Mesenchymal stem cell (in vitro differentiated cells and primary cell): Measurements from ENCODE around the gene PLCH2.

Experiments
- DNase-seq: peaks from one replicate; pipeline ENCODE4 v3.0.0-alpha.2; 2013
- H2AFZ ChIP-seq: one replicate; pipeline ENCODE4 v1.6.1; 2013; ENCODE audit warnings: low read depth, mild to moderate bottlenecking, control low read depth, inconsistent platforms, low read length, moderate library complexity
- H2AK5ac ChIP-seq: 2 replicates; pipeline ENCODE4 v1.6.1; 2013; ENCODE audit warnings: low read length, moderate library complexity, mild to moderate bottlenecking, inconsistent platforms; ENCODE audit not compliant: severe bottlenecking
- H2BK120ac ChIP-seq: one replicate; pipeline ENCODE4 v1.6.1; 2013; ENCODE audit warnings: low read depth, mild to moderate bottlenecking, inconsistent platforms, low read length, moderate library complexity
- H2BK12ac ChIP-seq, 2 experiments: one replicate each; pipeline ENCODE4 v1.6.1; 2013; ENCODE audit warnings: inconsistent platforms in 2 of 2, low read length in 2 of 2, mild to moderate bottlenecking in 2 of 2, moderate library complexity in 2 of 2, control low read depth in 1 of 2
- H2BK15ac ChIP-seq: one replicate; pipeline ENCODE4 v1.6.1; 2013; ENCODE audit warnings: mild to moderate bottlenecking, low read depth, inconsistent platforms; ENCODE audit not compliant: poor library complexity, severe bottlenecking
- H2BK5ac ChIP-seq: 2 replicates; pipeline ENCODE4 v1.6.1; 2013; ENCODE audit warnings: low read depth, mild to moderate bottlenecking, low read length, control low read depth, inconsistent platforms; ENCODE audit not compliant: poor library complexity, severe bottlenecking
- H3K14ac ChIP-seq, 2 experiments: one replicate each; pipeline ENCODE4 v1.6.1; 2013; ENCODE audit warnings: inconsistent platforms in 2 of 2, low read length in 2 of 2, control low read depth in 1 of 2, mild to moderate bottlenecking in 1 of 2, moderate library complexity in 1 of 2
- H3K18ac ChIP-seq, 2 experiments: one replicate each; pipeline ENCODE4 v1.6.1; 2013; ENCODE audit warnings: inconsistent platforms in 2 of 2, low read length in 2 of 2, control low read depth in 1 of 2, low read depth in 1 of 2, mild to moderate bottlenecking in 1 of 2
- H3K23ac ChIP-seq, 2 experiments: one replicate each; pipeline ENCODE4 v1.6.1; 2013; ENCODE audit warnings: inconsistent platforms in 2 of 2, low read length in 2 of 2, mild to moderate bottlenecking in 2 of 2, moderate library complexity in 2 of 2, control low read depth in 1 of 2
- H3K27ac ChIP-seq: 2 replicates; pipeline ENCODE4 v1.5.1; 2013; ENCODE audit warnings: mild to moderate bottlenecking, moderate library complexity, low read length, control low read depth, inconsistent platforms; ENCODE audit not compliant: poor library complexity, severe bottlenecking
- H3K27me3 ChIP-seq, 2 experiments: 2 replicates each; pipeline versions ENCODE4 v1.6.1 to v1.7.0; 2013; ENCODE audit warnings: low read length in 2 of 2, mild to moderate bottlenecking in 2 of 2, moderate library complexity in 2 of 2, control low read depth in 1 of 2, inconsistent platforms in 1 of 2; ENCODE audit not compliant: control insufficient read depth in 1 of 2, insufficient read depth in 1 of 2
- H3K36me3 ChIP-seq, 2 experiments: 2 replicates each; pipeline versions ENCODE4 v1.6.1 to v1.7.0; 2013; ENCODE audit warnings: low read length in 2 of 2, control low read depth in 1 of 2, inconsistent platforms in 1 of 2, low read depth in 1 of 2, mild to moderate bottlenecking in 1 of 2; ENCODE audit not compliant: insufficient read depth in 2 of 2, control insufficient read depth in 1 of 2
- H3K4ac ChIP-seq, 2 experiments: one replicate each; pipeline ENCODE4 v1.6.1; 2013; ENCODE audit warnings: inconsistent platforms in 2 of 2, low read length in 2 of 2, mild to moderate bottlenecking in 2 of 2, moderate library complexity in 2 of 2, control low read depth in 1 of 2, low read depth in 1 of 2
- H3K4me1 ChIP-seq: 2 replicates; pipeline ENCODE4 v1.6.1; 2013; ENCODE audit warnings: low read depth, low read length, control low read depth; ENCODE audit not compliant: control insufficient read depth, insufficient read depth
- H3K4me2 ChIP-seq: 2 replicates; pipeline ENCODE4 v1.6.1; 2013; ENCODE audit warnings: low read length, mild to moderate bottlenecking, inconsistent platforms; ENCODE audit not compliant: poor library complexity, severe bottlenecking
- H3K4me3 ChIP-seq, 2 experiments: 2 replicates each; pipeline versions ENCODE4 v1.5.1 to v1.7.0; 2013; ENCODE audit warnings: low read length in 2 of 2, mild to moderate bottlenecking in 2 of 2, control low read depth in 1 of 2, low read depth in 1 of 2; ENCODE audit not compliant: insufficient read depth in 1 of 2
- H3K79me1 ChIP-seq: replicated peaks from 2 replicates; pipeline ENCODE4 v1.6.1; 2013; ENCODE audit warnings: mild to moderate bottlenecking, control low read depth, low read length, inconsistent platforms; ENCODE audit not compliant: poor library complexity, severe bottlenecking
- H3K9ac ChIP-seq: 2 replicates; pipeline ENCODE4 v1.7.0; 2013; ENCODE audit warnings: mild to moderate bottlenecking, low read length, moderate library complexity
- H3K9me3 ChIP-seq: 2 replicates; pipeline ENCODE4 v1.7.0; 2013; ENCODE audit warnings: mild to moderate bottlenecking, low read length; ENCODE audit not compliant: control insufficient read depth
- H4K8ac ChIP-seq: one replicate; pipeline ENCODE4 v1.6.1; 2013; ENCODE audit warnings: inconsistent platforms, mild to moderate bottlenecking, low read length, moderate library complexity
- H4K91ac ChIP-seq: one replicate; pipeline ENCODE4 v1.6.1; 2013; ENCODE audit warnings: mild to moderate bottlenecking, low read length, inconsistent platforms
- WGBS: methylation state at CpG from one replicate; pipeline ENCODE4 v1.1.7; 2013; ENCODE audit warnings: mixed read lengths; 5-methylcytosine and 5-hydroxymethylcytosine counted together

PLCH2 gene

GRCh38 chr1:2496746-2497145 lies 20.7 kb downstream of the PLCH2 start:
- no peak overlapping the region for H3K4me3 ChIP-seq
- no peak overlapping the region for H2AFZ ChIP-seq
- H2BK15ac ChIP-seq = no peak overlapping the region
- H3K9me3 ChIP-seq = no peaks in the 10 kb centered on the region
- no peak overlapping the region for H3K27ac ChIP-seq
- DNase-seq = no peak
- no peak overlapping the region for H4K91ac ChIP-seq
- H3K36me3 ChIP-seq = peaks cover 0 to 72% of the 10 kb centered on the region in 2 experiments
- no peak overlapping the region for H3K4me2 ChIP-seq
- no peak overlapping the region for H3K23ac ChIP-seq
- H3K27me3 ChIP-seq = peaks cover 0 to 68% of the 10 kb centered on the region in 2 experiments
- no peak overlapping the region for H2BK12ac ChIP-seq
- H3K9ac ChIP-seq = no peak overlapping the region
- H2BK120ac ChIP-seq = no peak overlapping the region
- no peak overlapping the region for H4K8ac ChIP-seq
- WGBS = 93% methylated on average over 26 of the region's 26 CpGs
- H3K14ac ChIP-seq = no peak overlapping the region
- H3K79me1 ChIP-seq = no peaks in the 10 kb centered on the region
- H3K18ac ChIP-seq = no peak overlapping the region
- no peak overlapping the region for H3K4ac ChIP-seq
- H2BK5ac ChIP-seq = no peak overlapping the region
- H2AK5ac ChIP-seq = no peak overlapping the region
- H3K4me1 ChIP-seq = peaks cover 37% of the 10 kb centered on the region

GRCh38 chr1:2497891-2498290 lies 21.8 kb downstream of the PLCH2 start:
- Histone ChIP-seq H2BK15ac (no peak overlapping the region), H3K27ac (no peak overlapping the region), H3K4me1 (peaks cover 40% of the 10 kb centered on the region), H3K9me3 (no peaks in the 10 kb centered on the region), H3K27me3 (peaks cover 0 to 67% of the 10 kb centered on the region in 2 experiments), H3K18ac (no peak overlapping the region), H3K4me2 (no peak overlapping the region), H2BK12ac (no peak overlapping the region), H4K91ac (no peak overlapping the region), H2BK120ac (no peak overlapping the region), H2AFZ (no peak overlapping the region), H3K36me3 (peaks cover 0 to 72% of the 10 kb centered on the region in 2 experiments), H3K23ac (no peak overlapping the region), H4K8ac (no peak overlapping the region), H3K9ac (no peak overlapping the region), H3K4ac (no peak overlapping the region), H3K4me3 (no peak overlapping the region), H3K79me1 (no peaks in the 10 kb centered on the region), H2BK5ac (no peak overlapping the region), H3K14ac (no peak overlapping the region), H2AK5ac (no peak overlapping the region)
- 88% methylated on average over 3 of the region's 4 CpGs for WGBS
- DNase-seq = no peak

- H3K4ac ChIP-seq = no peak overlapping the region
- no peak overlapping the region for H2BK15ac ChIP-seq
- peaks cover 37% of the 10 kb centered on the region for H3K4me1 ChIP-seq
- no peak overlapping the region for H3K9ac ChIP-seq
- H2BK120ac ChIP-seq = no peak overlapping the region
- no peak overlapping the region for H4K8ac ChIP-seq
- no peak overlapping the region for H2AFZ ChIP-seq
- H3K36me3 ChIP-seq = peaks cover 0 to 65% of the 10 kb centered on the region in 2 experiments
- H3K18ac ChIP-seq = no peak overlapping the region
- no peak overlapping the region for H3K4me2 ChIP-seq
- H3K27me3 ChIP-seq = peaks cover 0 to 67% of the 10 kb centered on the region in 2 experiments
- no peak for DNase-seq
- no peak overlapping the region for H4K91ac ChIP-seq
- H3K9me3 ChIP-seq = no peaks in the 10 kb centered on the region
- H2AK5ac ChIP-seq = no peak overlapping the region
- H2BK12ac ChIP-seq = no peak overlapping the region
- no peak overlapping the region for H2BK5ac ChIP-seq
- no peak overlapping the region for H3K14ac ChIP-seq
- H3K4me3 ChIP-seq = no peak overlapping the region
- H3K27ac ChIP-seq = no peak overlapping the region
- 86% methylated on average over 16 of the region's 19 CpGs for WGBS
- no peak overlapping the region for H3K23ac ChIP-seq
- H3K79me1 ChIP-seq = no peaks in the 10 kb centered on the region
Observed at GRCh38 chr1:2498648-2499047, 22.6 kb downstream of the PLCH2 start.

GRCh38 chr1:2499260-2499659 lies 23.2 kb downstream of the PLCH2 start:
- H3K23ac ChIP-seq = no peak overlapping the region
- H3K4ac ChIP-seq = no peak overlapping the region
- H3K36me3 ChIP-seq = peaks cover 0 to 61% of the 10 kb centered on the region in 2 experiments
- H3K4me2 ChIP-seq = no peak overlapping the region
- H3K27ac ChIP-seq = no peak overlapping the region
- H3K27me3 ChIP-seq = peaks cover 0 to 66% of the 10 kb centered on the region in 2 experiments
- H2BK12ac ChIP-seq = no peak overlapping the region
- no peak overlapping the region for H2AK5ac ChIP-seq
- no peaks in the 10 kb centered on the region for H3K9me3 ChIP-seq
- DNase-seq = no peak
- H3K14ac ChIP-seq = no peak overlapping the region
- WGBS = 74% methylated on average over 4 of the region's 4 CpGs
- no peak overlapping the region for H3K4me3 ChIP-seq
- no peak overlapping the region for H2AFZ ChIP-seq
- no peak overlapping the region for H4K8ac ChIP-seq
- H3K18ac ChIP-seq = no peak overlapping the region
- H3K9ac ChIP-seq = no peak overlapping the region
- no peak overlapping the region for H2BK5ac ChIP-seq
- H2BK120ac ChIP-seq = no peak overlapping the region
- no peaks in the 10 kb centered on the region for H3K79me1 ChIP-seq
- H2BK15ac ChIP-seq = no peak overlapping the region
- H3K4me1 ChIP-seq = peaks cover 31% of the 10 kb centered on the region
- H4K91ac ChIP-seq = no peak overlapping the region
